Heart left ventricle (tissue), 13 donors: Measurements from ENCODE around the gene ATXN1.
A peak's percentile ranks its signal among the peaks of the same experiment; 100 is the strongest.

Experiments used
- CTCF ChIP-seq, 12 donors: fragments of 200-600 bp; sonication (generic) in 4 of 12; IDR thresholded peaks; one replicate each; pipeline versions ENCODE4 v1.5.0 to v1.8.0; 2018 to 2022; ENCODE audit warnings: antibody characterized with exemption in 12 of 12, mild to moderate bottlenecking in 5 of 12
- POLR2A ChIP-seq, 2 donors: fragments of 450-650 bp; IDR thresholded peaks; one replicate each; pipeline ENCODE4 v1.6.1; 2017; ENCODE audit warnings: antibody characterized with exemption in 2 of 2, mild to moderate bottlenecking in 2 of 2, moderate library complexity in 2 of 2
- donor health status: ischemic (EF 13 %, LVEDD 7.1; RV severe dilation, severe dysfunction).
- donor health status: DM: no; HTN: yes; CAD: no.
- donor health status: DM: no; HTN: no; CAD: no.
- donor health status: ischemic (EF 25% LVEDD 6.9; RV normal size, moderate dysfunction).
- donor health status: ischemic (EF 25% LVEDD 5.7; RV mildly dilated, moderate dysfunction).
- donor health status: ischemic (EF 35%, LVEDD 5.7; RV mildly dilated, moderate dysfunction).
- donor health status: nonischemic (EF 11% LVEDD 7.7; RV severe dilation, severe dysfunction).
- donor health status: DM: yes; HTN: yes; CAD: no.
- donor health status: PGD.
- donor health status: ischemic (EF 29% LVEDD 5.4; RV normal size, mild dysfunction).
- donor health status: nonischemic (EF 23%, LVEDD 6.1; RV moderate dilation, normal function).

- peak in 1 of 12 donors; percentile 0 for TF ChIP-seq CTCF (IDR thresholded peaks at IDR 0.05)
- no peak for TF ChIP-seq POLR2A (IDR thresholded peaks at IDR 0.05)
Measured at GRCh38 chr6:16339265-16339587, 422.0 kb downstream of the ATXN1 start.
